Osteoblast (primary cell): ENCODE measurements around the gene PTPRCAP. TPM values are rescaled to one million over a fixed set of nuclear protein-coding genes. Genes with fewer than 3 reads are reported as not detected.

ENCODE experiments used
- DNase-seq: peaks from one replicate; pipeline ENCODE4 v3.0.0; 2011; ENCODE audit warnings: low spot score, mixed read lengths; ENCODE audit not compliant: insufficient read length; ENCODE audit errors: missing footprints
- H2AFZ ChIP-seq: 2 replicates; pipeline ENCODE4 v1.6.0; 2011; ENCODE audit warnings: mild to moderate bottlenecking, low read length
- H3K27ac ChIP-seq: 2 replicates; pipeline ENCODE4 v1.5.1; 2011; ENCODE audit warnings: mild to moderate bottlenecking, low read depth, low read length, moderate library complexity
- H3K27me3 ChIP-seq: 2 replicates; pipeline ENCODE4 v1.6.0; 2012; ENCODE audit warnings: mild to moderate bottlenecking, control low read depth, inconsistent platforms, low read length, moderate library complexity; ENCODE audit not compliant: insufficient read depth
- H3K36me3 ChIP-seq: 2 replicates; pipeline ENCODE4 v1.5.1; 2011; ENCODE audit warnings: mild to moderate bottlenecking, low read length, control low read depth, moderate library complexity; ENCODE audit not compliant: insufficient read depth
- H3K4me1 ChIP-seq: 2 replicates; pipeline ENCODE4 v1.5.1; 2011; ENCODE audit warnings: mild to moderate bottlenecking, low read length, control low read depth, moderate library complexity; ENCODE audit not compliant: insufficient read depth
- H3K4me2 ChIP-seq: 2 replicates; pipeline ENCODE4 v1.6.0; 2011; ENCODE audit warnings: mild to moderate bottlenecking, low read length; ENCODE audit not compliant: insufficient read depth
- H3K4me3 ChIP-seq: fragments of 200-600 bp; sonication (generic); 3 replicates; pipeline ENCODE4 v1.5.1; 2012; ENCODE audit warnings: mild to moderate bottlenecking, low read length, inconsistent platforms; ENCODE audit not compliant: insufficient read depth
- H3K79me2 ChIP-seq: 2 replicates; pipeline ENCODE4 v1.6.0; 2012; ENCODE audit warnings: mild to moderate bottlenecking, low read length, control low read depth, inconsistent platforms; ENCODE audit not compliant: insufficient read depth
- H3K9me3 ChIP-seq: 2 replicates; pipeline ENCODE4 v1.5.1; 2011; ENCODE audit warnings: low read depth, low read length, control low read depth
- H4K20me1 ChIP-seq: 2 replicates; pipeline ENCODE4 v1.6.0; 2012; ENCODE audit warnings: mild to moderate bottlenecking, low read length, control low read depth; ENCODE audit not compliant: insufficient read depth
- CTCF ChIP-seq: IDR thresholded peaks from 2 replicates; pipeline ENCODE4 v1.5.1; 2011; ENCODE audit warnings: mild to moderate bottlenecking, low read depth, low read length, moderate library complexity; ENCODE audit errors: extremely low read depth
- total RNA-seq: library from RNA; depleted of rRNA; stranded (reverse); fragments of >200 nt; gene quantifications from 2 replicates; pipeline ENCODE4 v1.2.3, GENCODE V29; 2012

PTPRCAP gene
- total RNA-seq, 1 donor, result 0.36 TPM

DNA sequence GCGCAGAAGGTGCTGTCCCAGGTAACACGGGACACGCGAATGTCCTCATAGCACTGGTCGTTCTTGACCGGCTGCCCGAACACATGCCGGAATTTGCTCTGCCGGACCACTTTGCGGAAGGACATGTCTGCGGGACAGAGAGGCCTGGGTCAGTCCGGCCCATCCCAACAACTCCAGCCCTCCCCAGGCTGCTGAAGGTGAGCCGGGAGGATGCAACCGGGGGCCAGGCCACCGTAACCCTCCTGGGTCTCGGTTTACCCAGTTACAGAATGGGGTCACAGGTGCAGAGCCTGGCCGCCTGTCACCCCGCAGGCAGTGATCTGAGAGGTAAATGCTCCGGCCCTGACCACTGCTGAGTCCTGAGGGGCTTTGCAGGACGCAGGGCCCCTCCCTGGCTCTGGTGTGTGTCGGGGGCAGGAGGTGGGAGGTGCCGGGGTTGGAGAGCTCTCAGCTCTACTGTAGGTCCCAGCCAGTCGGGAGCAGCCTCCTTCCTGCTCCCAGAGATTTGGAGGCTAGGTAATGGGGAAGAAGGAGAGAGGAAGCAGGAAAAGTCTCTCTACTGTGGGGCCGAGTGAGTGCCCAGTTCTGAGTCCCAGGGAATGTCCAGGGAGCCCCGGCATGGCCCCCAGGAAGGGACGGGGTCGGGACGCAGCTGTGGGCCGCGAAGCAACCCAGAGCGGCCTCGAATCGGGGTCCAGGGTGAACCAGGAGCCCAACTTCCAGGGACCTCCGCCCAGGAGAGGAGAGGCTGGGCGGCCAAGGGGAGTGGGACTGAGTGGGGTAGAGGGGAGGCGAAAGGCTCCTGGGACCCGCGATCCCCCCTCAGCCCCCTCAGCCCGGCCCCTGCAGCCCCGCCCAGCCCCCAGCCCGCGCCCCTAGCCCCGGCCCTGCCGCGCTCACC lies 5.3 kb upstream of the PTPRCAP start:
- TF ChIP-seq CTCF, result no peak
- Histone ChIP-seq H2AFZ (no peak overlapping the region), H4K20me1 (peaks cover 10% of the 10 kb centered on the region), H3K79me2 (peaks cover 18% of the 10 kb centered on the region), H3K27ac (peak overlapping the region; percentile 65), H3K4me2 (peak overlapping the region; percentile 86), H3K9me3 (no peaks in the 10 kb centered on the region), H3K4me1 (peaks cover 7% of the 10 kb centered on the region), H3K27me3 (no peaks in the 10 kb centered on the region), H3K36me3 (peaks cover 13% of the 10 kb centered on the region), H3K4me3 (peak overlapping the region; percentile 92)
- peak; percentile 96 for DNase-seq

- peak overlapping the region; percentile 92 for H3K4me3 ChIP-seq
Measured at GRCh38 chr11:67441731-67442351, 4.4 kb upstream of the PTPRCAP start.

GRCh38 chr11:67441098-67441563 lies 3.6 kb upstream of the PTPRCAP start:
- H3K4me2 ChIP-seq, result no peak overlapping the region
- no peak for DNase-seq
- H3K4me1 ChIP-seq, result peaks cover 7% of the 10 kb centered on the region
- no peaks in the 10 kb centered on the region for H3K9me3 ChIP-seq
- H3K27ac ChIP-seq, result no peak overlapping the region
- H3K4me3 ChIP-seq, result no peak overlapping the region
- H3K27me3 ChIP-seq, result no peaks in the 10 kb centered on the region
- no peak for TF ChIP-seq CTCF
- no peak overlapping the region for H2AFZ ChIP-seq
- H4K20me1 ChIP-seq, result peaks cover 10% of the 10 kb centered on the region
- peaks cover 18% of the 10 kb centered on the region for H3K79me2 ChIP-seq
- peaks cover 13% of the 10 kb centered on the region for H3K36me3 ChIP-seq

More at GRCh38 chr11:67441731-67442351, 4.4 kb upstream of the PTPRCAP start:
- DNase-seq, result peak; percentile 89
- Histone ChIP-seq H3K27me3 (no peaks in the 10 kb centered on the region), H3K9me3 (no peaks in the 10 kb centered on the region), H3K27ac (no peak overlapping the region), H3K4me1 (peaks cover 7% of the 10 kb centered on the region), H2AFZ (no peak overlapping the region), H3K79me2 (peaks cover 18% of the 10 kb centered on the region), H3K4me2 (peak overlapping the region; percentile 86), H3K36me3 (peaks cover 13% of the 10 kb centered on the region), H4K20me1 (peaks cover 10% of the 10 kb centered on the region)
- no peak for TF ChIP-seq CTCF
